UCSD-AML1 (cell line): ENCODE data around the gene MST1.
"Not testable (repeated sequence)": the region's sequence is repeated elsewhere in the genome, so short reads cannot be mapped to it uniquely, and the experiment has no call there.

Experiments used
- DNase-seq: peaks from one replicate; lab custom pipeline; 2025; ENCODE audit not compliant: unreplicated experiment; lab: John Stamatoyannopoulos, UW

The MST1 gene

DNA sequence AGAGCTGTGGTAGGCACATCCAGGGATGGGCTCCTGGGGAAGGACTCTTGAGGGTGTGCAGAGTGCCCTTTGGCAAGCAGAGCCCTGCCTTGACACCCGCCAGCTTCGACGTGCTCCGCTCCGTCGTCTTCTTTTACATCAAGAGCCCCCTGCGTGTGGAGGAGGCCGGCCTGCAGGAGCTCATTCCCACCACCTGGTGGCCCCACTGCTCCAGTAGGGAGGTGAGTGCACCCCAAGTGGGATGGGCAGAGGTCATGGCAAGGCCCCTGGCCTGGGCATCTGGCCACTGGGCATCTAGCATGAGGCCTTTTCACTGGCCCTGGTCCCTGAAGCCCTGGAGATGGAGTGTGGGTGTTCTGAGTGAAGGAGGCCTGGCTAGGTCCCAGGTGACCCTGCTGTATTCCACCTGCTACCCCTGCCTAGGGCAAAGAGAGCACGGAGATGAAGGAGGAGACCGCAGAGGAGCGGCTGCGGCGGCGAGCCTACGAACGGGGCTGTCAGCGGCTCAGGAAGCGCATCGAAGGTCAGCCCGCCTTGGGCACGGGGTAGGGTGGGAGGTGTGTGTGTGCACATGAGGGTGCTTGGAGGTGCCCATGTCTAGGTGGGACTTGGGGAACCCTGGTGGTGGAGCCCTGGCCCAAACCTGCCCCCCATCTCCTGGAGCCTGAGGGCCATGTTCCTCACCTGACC lies 12.3 kb upstream of the MST1 start:
- DNase-seq = no peak

GRCh38 chr3:49700453-49701128 lies 11.3 kb upstream of the MST1 start:
- no peak for DNase-seq

- no peak for DNase-seq
These were observed 10.7 kb upstream of the MST1 start for GRCh38 chr3:49700014-49700413.

GRCh38 chr3:49699281-49699979 lies 10.2 kb upstream of the MST1 start:
- no peak for DNase-seq

DNA sequence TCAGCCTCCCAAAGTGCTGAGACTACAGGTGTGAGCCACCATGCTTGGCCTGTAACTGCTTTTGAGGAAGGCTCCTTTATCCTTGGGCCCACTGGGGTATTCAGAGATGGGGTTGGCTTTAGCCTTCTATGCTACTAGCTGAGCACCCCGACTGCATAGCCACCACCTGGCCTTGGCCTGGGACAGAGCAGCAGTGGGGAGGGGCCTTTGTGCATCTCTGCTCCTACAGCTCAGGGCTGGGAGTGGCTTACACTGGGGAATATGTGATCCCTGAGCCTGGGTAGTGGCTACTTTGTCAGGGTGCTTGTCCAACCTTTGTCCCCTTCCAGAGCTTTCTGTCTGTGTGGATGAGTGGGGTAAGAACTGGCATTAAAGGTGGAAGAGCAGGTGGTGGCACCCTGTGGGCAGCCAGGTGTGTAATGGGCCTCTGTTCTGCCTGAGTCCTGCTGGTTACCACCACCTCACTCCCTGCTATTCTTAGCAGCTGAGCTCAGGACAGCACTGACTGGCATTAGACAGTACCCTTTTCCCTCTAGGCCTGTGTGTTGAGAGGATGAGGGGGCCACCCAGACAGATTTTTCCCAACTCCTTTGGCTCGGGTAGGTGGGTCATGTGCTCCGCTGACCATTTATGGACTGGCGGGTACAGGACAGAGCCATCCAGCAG lies 6.2 kb upstream of the MST1 start:
- DNase-seq = not testable (repeated sequence)

GRCh38 chr3:49694409-49695070 lies 5.3 kb upstream of the MST1 start:
- not testable (repeated sequence) for DNase-seq

DNA sequence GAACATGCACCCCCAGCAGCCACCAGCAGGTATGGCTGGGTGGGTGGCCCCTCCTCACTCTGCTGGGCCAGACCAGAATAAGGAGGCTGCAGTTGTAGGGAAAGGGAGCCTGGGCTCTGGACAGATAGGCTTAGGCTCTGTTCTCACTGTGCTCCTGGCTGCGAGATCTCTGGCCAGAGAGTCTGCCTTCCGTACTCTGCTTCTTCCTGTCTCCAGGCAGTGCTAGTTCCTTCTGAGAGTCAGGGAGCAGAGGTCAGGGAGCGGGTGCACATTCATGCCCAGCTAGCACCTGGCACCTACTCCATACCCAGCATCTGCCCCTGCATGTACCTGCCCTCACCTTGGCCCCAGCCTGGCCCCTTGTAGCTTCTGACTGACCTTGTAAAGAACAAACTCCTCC lies 2.2 kb upstream of the MST1 start:
- not testable (repeated sequence) for DNase-seq

DNA sequence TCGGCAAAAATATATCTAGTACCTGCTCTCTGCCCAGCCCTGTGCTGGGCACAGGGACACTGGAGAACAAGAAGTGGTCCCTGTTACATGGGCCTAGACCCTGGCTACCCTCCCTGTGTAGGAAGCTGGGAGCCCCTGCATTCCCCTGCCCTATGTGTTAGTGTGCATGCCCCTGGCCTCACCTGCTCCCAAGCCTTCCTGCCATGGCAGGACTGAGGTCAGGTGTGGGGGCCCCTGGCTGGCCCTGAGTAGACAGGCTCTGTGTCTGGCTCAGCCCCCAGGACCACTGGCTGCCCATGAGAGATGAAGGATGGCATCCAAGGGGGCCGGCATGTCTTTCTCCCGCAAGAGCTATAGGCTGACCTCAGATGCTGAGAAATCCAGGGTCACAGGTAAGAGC lies 1.6 kb upstream of the MST1 start:
- not testable (repeated sequence) for DNase-seq

GRCh38 chr3:49689908-49690624 lies 792 bp upstream of the MST1 start:
- not testable (repeated sequence) for DNase-seq

GRCh38 chr3:49688338-49689045 lies 782 bp downstream of the MST1 start:
- not testable (repeated sequence) for DNase-seq

DNA sequence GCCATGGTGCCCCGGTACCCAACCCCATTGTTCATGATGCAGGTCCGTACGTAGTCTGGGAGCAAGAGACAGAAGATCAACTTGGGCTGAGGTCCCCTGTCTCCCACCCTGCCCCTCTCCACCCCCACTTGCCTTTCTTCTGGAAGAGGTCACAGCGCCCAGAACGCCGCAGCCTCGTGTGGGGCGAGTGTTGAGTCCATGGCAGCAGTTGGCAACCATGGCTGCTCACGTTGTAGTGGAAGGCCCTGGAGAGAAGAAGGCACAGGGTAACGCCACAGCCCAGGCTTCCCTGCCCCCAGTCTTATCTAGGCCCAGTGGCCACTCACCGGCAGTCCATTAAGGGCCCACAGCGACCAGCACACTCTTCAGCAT lies 1.9 kb downstream of the MST1 start:
- DNase-seq = not testable (repeated sequence)

GRCh38 chr3:49686769-49687423 lies 2.4 kb downstream of the MST1 start:
- DNase-seq = not testable (repeated sequence)

GRCh38 chr3:49686346-49686745 lies 2.9 kb downstream of the MST1 start:
- DNase-seq = not testable (repeated sequence)

DNA sequence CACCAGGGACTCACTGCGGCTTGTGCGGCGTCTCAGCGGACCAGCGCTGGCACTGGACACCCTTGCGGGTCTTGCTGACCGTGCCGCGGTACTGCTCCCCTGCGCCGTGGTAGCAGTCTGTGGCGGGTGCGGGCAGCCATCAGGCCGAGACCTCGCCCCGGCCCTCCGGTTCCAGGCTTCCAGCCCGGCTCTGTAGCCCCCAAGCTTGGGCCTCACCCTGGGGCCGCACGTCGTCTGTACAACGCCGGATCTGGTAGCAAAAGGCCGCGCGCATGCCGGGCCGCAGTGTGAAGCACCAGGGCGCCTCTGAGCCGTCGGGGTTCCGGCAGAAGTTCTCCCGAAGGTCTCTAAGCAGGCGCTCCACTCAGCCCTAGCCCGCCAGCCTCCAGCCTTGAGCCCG lies 3.4 kb downstream of the MST1 start:
- DNase-seq = not testable (repeated sequence)

GRCh38 chr3:49685103-49685502 lies 4.2 kb downstream of the MST1 start:
- DNase-seq = not testable (repeated sequence)

DNA sequence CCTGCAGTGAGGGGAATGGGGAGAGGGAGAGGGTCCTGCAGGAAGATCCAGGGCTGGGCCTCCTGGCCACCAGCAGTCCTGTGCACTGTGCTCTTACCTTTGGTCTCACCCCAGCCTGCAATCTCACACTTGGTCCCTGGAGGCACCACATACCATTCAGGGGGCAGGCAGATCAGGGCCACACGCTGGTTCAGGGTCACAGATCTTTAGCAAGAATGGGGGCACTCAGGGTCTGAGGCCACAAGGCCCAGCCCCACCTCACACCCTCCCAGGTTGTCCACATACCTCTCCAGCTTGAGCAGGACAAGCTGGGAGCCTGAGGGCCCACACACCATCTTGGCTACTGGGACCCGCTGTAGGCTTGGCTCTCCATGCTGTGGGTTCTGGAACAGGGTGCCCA lies 4.8 kb downstream of the MST1 start:
- not testable (repeated sequence) for DNase-seq

DNA sequence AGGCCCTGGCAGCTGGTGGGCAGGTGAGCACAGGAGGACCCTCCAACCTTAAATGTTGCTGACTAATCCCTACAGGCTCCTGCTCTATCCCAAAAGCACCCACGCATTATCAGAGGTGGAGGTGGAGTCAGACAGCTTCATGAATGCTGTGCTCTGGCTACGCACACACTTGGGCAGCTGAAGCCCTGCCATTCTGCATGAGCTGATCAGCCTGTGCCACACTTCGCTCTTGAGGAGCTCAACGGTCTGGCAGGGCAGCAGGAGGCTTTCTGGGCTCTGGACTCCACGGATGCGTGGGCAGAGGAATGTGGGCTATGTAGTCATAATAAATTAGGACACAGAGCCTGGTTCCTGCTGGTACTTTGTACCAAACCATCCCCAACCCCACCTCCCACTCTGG lies 6.1 kb downstream of the MST1 start:
- DNase-seq = no peak

- DNase-seq = no peak
These were observed 7.7 kb downstream of the MST1 start for GRCh38 chr3:49681543-49681942.

- no peak for DNase-seq
These were observed 8.1 kb downstream of the MST1 start for GRCh38 chr3:49681232-49681522.
